ENCODE measurements around the gene ELOA.
A peak's percentile ranks its signal among the peaks of the same experiment; 100 is the strongest.

Gene ELOA

GRCh38 chr1:23810818-23811540, 67.7 kb downstream of the ELOA start:
- no peak for TF ChIP-seq MAX (IDR thresholded peaks at IDR 0.05)
- TF ChIP-seq RAD21 (IDR thresholded peaks at IDR 0.05; ENCODE audit: low read depth): peak; percentile 68
